Measurements from ENCODE around the gene LMO4.

Gene LMO4

GRCh38 chr1:87362063-87362833, 33.6 kb downstream of the LMO4 start:
- DNase-seq, result no peak

GRCh38 chr1:87362834-87363426, 34.2 kb downstream of the LMO4 start:
- no peak for DNase-seq

GRCh38 chr1:87367549-87367948, 38.9 kb downstream of the LMO4 start:
- no peak for DNase-seq

GRCh38 chr1:87368907-87369306, 40.2 kb downstream of the LMO4 start:
- DNase-seq, result no peak

- DNase-seq, result no peak
Measured at GRCh38 chr1:87369736-87370478, 41.2 kb downstream of the LMO4 start.

- no peak for DNase-seq
Measured at GRCh38 chr1:87370544-87370943, 41.9 kb downstream of the LMO4 start.

GRCh38 chr1:87379306-87379705, 50.6 kb downstream of the LMO4 start:
- no peak for DNase-seq

GRCh38 chr1:87386217-87386790, 57.6 kb downstream of the LMO4 start:
- no peak for DNase-seq

GRCh38 chr1:87388411-87388810, 59.7 kb downstream of the LMO4 start:
- no peak for DNase-seq

- DNase-seq, result no peak
Measured at GRCh38 chr1:87389011-87389410, 60.3 kb downstream of the LMO4 start.

- no peak for DNase-seq
Measured at GRCh38 chr1:87389546-87389945, 60.9 kb downstream of the LMO4 start.

GRCh38 chr1:87392248-87393192, 63.8 kb downstream of the LMO4 start:
- no peak for DNase-seq

- no peak for DNase-seq
Measured at GRCh38 chr1:87393445-87394085, 64.9 kb downstream of the LMO4 start.

- no peak for DNase-seq
Measured at GRCh38 chr1:87394513-87394912, 65.8 kb downstream of the LMO4 start.

GRCh38 chr1:87394982-87395381, 66.3 kb downstream of the LMO4 start:
- no peak for DNase-seq
